ENCODE results near the gene TMEM175.

The TMEM175 gene

DNA sequence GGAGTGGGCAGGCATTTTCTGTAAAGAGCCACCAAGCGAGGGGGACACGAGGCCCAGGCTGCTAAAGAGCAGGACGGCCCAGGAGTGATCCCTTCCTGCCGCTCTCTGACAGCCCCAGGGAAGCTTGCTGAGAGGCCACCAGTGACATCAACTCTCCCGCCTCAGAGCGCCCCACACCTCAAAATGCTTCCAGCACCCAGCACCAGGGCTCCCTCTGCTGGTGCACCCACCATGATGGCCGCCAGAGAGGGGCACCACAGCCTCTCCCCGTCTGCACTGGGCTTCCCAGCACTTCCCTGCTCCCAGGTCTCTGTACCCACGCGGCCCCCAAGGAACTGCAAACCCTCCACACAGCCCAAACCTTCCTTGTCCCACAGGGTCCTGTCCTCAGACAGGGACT lies 40.5 kb upstream of the TMEM175 start:
- CTCF ChIA-PET, result interaction anchor here (1.7 kb wide), 1 partner anchor 150 kb away, joined by 5 read pairs; no protein-coding TSS in a partner anchor
- peak; percentile 21 for DNase-seq (ENCODE audit: extremely low spot score)
- POLR2A ChIA-PET, result no interaction called here
- TF ChIP-seq SP1 (IDR thresholded peaks at IDR 0.05) (no peak), ARNT (IDR thresholded peaks at IDR 0.05) (no peak), LEF1 (IDR thresholded peaks at IDR 0.05; ENCODE audit: borderline replicate concordance) (no peak), ELF4 (IDR thresholded peaks at IDR 0.05) (no peak), HDGF (IDR thresholded peaks at IDR 0.05; ENCODE audit: borderline replicate concordance) (no peak), FOXM1 (IDR thresholded peaks at IDR 0.05; ENCODE audit: borderline replicate concordance) (no peak), ZNF384 (IDR thresholded peaks at IDR 0.05) (no peak), NFRKB (IDR thresholded peaks at IDR 0.05) (no peak), BHLHE40 (IDR thresholded peaks at IDR 0.05; ENCODE audit: borderline replicate concordance) (no peak)
- TF ChIP-seq, protein P1, sequence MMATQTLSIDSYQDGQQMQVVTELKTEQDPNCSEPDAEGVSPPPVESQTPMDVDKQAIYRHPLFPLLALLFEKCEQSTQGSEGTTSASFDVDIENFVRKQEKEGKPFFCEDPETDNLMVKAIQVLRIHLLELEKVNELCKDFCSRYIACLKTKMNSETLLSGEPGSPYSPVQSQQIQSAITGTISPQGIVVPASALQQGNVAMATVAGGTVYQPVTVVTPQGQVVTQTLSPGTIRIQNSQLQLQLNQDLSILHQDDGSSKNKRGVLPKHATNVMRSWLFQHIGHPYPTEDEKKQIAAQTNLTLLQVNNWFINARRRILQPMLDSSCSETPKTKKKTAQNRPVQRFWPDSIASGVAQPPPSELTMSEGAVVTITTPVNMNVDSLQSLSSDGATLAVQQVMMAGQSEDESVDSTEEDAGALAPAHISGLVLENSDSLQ (IDR thresholded peaks at IDR 0.05), result no peak

DNA sequence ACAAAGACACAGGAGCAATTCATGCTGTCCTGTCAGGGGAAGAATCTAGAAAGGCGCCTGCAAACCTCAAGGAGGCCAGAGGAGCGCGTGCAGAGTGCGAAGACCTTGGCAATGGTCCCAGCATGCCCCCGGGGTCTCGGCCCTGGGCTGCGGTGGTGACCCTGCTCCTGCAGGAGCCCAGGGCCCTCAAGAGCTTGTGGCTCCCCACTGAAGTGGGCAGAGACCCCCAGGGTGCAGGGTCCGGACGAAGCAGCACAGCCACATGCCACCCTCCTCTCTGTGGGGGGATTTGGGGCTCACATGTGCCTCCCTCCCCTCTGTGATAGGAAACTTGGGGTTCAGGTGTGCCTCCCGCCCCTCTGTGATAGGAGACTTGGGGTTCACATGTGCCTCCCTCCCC lies 39.5 kb upstream of the TMEM175 start:
- no peak for DNase-seq (ENCODE audit: extremely low spot score)
- CTCF ChIA-PET, result no interaction called here
- no peak for TF ChIP-seq NFRKB (IDR thresholded peaks at IDR 0.05)
- TF ChIP-seq BHLHE40 (IDR thresholded peaks at IDR 0.05; ENCODE audit: borderline replicate concordance), result no peak
- POLR2A ChIA-PET, result no interaction called here

DNA sequence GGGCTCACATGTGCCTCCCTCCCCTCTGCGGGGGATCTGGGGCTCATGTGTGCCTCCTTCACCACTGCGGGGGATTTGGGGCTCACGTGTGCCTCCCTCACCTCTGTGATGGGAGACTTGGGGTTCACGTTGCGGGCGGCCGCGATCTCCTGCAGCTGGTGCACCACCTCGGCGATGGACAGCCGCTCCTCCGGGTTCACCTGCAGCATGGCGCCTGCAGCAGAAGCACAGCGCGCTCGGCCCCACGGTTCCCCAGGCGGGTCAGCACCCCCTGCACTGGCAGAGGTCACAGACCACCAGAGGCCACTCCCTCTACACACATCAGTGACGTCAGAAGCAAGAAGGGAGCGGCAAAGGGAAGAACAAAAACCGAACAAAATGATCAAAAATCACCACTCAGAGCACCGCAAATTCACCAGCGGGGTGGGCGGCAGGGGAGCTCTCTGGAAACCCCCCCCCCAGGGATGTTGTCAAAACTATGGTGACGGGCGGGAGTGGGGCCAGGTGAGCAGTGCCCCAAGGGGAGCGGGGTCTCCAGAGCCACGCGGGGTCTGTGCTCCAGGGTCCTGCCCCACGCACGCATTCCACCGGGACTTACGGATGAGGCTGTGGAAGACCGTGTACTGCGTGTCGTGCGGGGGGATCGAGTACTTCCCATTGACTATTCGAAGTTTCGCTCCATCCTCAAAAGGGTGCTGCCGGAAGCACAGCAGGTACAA lies 38.8 kb upstream of the TMEM175 start:
- ChIA-PET POLR2A (no interaction called here), CTCF (no interaction called here)
- no peak for DNase-seq (ENCODE audit: extremely low spot score)
- TF ChIP-seq BHLHE40 (IDR thresholded peaks at IDR 0.05; ENCODE audit: borderline replicate concordance), result no peak
- TF ChIP-seq SUZ12 (IDR thresholded peaks at IDR 0.05), result no peak
- no peak for TF ChIP-seq HDGF (IDR thresholded peaks at IDR 0.05; ENCODE audit: borderline replicate concordance)
- no peak for TF ChIP-seq FOXM1 (IDR thresholded peaks at IDR 0.05; ENCODE audit: borderline replicate concordance)
- TF ChIP-seq SP1 (IDR thresholded peaks at IDR 0.05), result no peak
- TF ChIP-seq FOXA1 (IDR thresholded peaks at IDR 0.05), result no peak
- no peak for TF ChIP-seq ARNT (IDR thresholded peaks at IDR 0.05)

DNA sequence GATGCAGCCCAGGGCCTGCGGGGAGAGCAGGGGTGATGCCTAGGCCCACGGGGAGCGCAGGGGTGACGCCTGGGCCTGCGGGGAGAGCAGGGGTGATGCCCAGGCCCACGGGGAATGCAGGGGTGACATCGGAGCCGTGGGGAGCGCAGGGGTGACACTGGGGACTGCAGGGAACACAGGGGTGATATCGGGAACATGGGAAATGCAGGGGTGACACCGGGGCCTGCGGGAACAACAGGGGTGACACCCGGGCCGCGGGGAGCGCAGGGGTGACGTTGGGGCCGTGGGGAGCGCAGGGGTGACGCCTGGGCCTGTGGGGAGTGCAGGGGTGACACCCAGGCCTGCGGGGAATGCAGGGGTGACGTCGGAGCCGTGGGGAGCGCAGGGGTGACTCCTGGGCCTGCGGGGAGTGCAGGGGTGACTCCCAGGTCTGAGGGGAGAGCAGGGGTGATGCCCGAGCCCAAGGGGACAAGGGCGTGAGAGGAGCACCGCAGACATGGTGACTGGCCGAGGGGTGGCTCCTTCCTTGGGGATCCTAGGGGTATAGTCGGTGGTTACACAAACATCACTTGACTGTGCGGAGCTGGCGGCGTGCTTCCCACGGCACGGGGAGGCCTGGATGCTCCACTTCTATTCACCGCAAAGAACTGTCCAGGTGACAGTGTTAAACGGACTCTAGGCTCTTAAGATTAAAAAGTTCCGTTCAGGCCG lies 38.1 kb upstream of the TMEM175 start:
- ChIA-PET POLR2A (no interaction called here), CTCF (no interaction called here)
- DNase-seq (ENCODE audit: extremely low spot score), result no peak
- TF ChIP-seq SUZ12 (IDR thresholded peaks at IDR 0.05) (no peak), CTBP1 (IDR thresholded peaks at IDR 0.05; ENCODE audit: borderline replicate concordance) (no peak)

DNA sequence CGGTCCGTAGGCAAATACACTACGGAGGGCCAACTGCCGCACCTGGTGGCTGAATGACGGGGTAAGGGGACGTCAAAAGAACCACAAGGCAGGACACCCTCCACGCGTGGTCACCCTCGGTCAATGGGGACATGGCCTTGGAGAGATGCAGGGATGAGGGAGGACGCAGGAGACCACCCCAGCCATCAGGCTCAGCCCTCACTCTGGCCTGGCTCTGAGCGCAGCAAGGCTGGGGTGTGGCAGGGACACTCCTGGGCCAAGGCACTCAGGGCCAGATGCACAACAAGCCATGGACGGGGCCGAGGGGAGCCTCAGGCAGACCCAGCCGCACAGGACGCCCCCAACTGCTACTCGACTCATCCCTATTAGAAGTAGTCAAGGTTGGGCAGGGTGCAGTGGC lies 36.7 kb upstream of the TMEM175 start:
- no peak for DNase-seq (ENCODE audit: extremely low spot score)
- ChIA-PET POLR2A (interaction anchor here (2.0 kb wide), 1 partner anchor 91 kb away, joined by 4 read pairs; the partner anchor contains the start of gene IDUA), CTCF (no interaction called here)
- TF ChIP-seq ZNF384 (IDR thresholded peaks at IDR 0.05), result no peak
- TF ChIP-seq NFRKB (IDR thresholded peaks at IDR 0.05), result no peak
- TF ChIP-seq FOXA1 (IDR thresholded peaks at IDR 0.05), result no peak
- no peak for TF ChIP-seq SUZ12 (IDR thresholded peaks at IDR 0.05)
- no peak for TF ChIP-seq CTBP1 (IDR thresholded peaks at IDR 0.05; ENCODE audit: borderline replicate concordance)
- TF ChIP-seq LEF1 (IDR thresholded peaks at IDR 0.05; ENCODE audit: borderline replicate concordance), result no peak
- no peak for TF ChIP-seq ARNT (IDR thresholded peaks at IDR 0.05)
- TF ChIP-seq L3MBTL2 (conservative IDR thresholded peaks at IDR 0.05), result no peak
- TF ChIP-seq FOXK2 (IDR thresholded peaks at IDR 0.05), result no peak
- TF ChIP-seq HDGF (IDR thresholded peaks at IDR 0.05; ENCODE audit: borderline replicate concordance), result no peak
- TF ChIP-seq SP1 (IDR thresholded peaks at IDR 0.05), result no peak
- TF ChIP-seq FOXM1 (IDR thresholded peaks at IDR 0.05; ENCODE audit: borderline replicate concordance), result no peak
- TF ChIP-seq ELF4 (IDR thresholded peaks at IDR 0.05), result no peak

DNA sequence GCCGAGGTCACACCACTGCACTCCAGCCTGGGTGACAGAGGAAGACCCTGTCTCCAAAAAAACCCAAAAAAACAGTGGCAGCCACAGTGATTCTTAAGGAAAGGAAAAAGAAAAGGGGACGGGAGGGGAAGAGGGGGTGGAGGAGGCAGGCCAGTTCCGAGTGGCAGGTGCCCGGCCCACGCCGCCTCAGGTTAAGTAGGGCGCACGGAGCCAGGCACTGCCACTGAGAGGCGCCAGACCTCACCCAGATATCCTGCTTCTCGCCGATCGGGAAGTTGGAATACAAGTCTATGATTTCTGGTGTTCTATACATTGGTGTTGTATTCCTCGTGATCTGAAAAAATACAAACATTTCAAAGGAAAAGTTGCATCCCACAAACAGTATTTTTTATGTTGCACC lies 36.0 kb upstream of the TMEM175 start:
- TF ChIP-seq HDGF (IDR thresholded peaks at IDR 0.05; ENCODE audit: borderline replicate concordance), result no peak
- no peak for TF ChIP-seq TARDBP (IDR thresholded peaks at IDR 0.05)
- no peak for TF ChIP-seq FOXA1 (IDR thresholded peaks at IDR 0.05)
- TF ChIP-seq ZNF384 (IDR thresholded peaks at IDR 0.05), result no peak
- no peak for TF ChIP-seq SP1 (IDR thresholded peaks at IDR 0.05)
- TF ChIP-seq NFRKB (IDR thresholded peaks at IDR 0.05), result no peak
- no peak for TF ChIP-seq FOXM1 (IDR thresholded peaks at IDR 0.05; ENCODE audit: borderline replicate concordance)
- TF ChIP-seq SUZ12 (IDR thresholded peaks at IDR 0.05), result no peak
- TF ChIP-seq BHLHE40 (IDR thresholded peaks at IDR 0.05; ENCODE audit: borderline replicate concordance), result no peak
- no peak for TF ChIP-seq L3MBTL2 (conservative IDR thresholded peaks at IDR 0.05)
- CTCF ChIA-PET, result interaction anchor here (1.2 kb wide), 1 partner anchor 30 kb away, joined by 3 read pairs; no protein-coding TSS in a partner anchor
- POLR2A ChIA-PET, result interaction anchor here (2.0 kb wide), 1 partner anchor 91 kb away, joined by 4 read pairs; the partner anchor contains the start of gene IDUA
- DNase-seq (ENCODE audit: extremely low spot score), result no peak

DNA sequence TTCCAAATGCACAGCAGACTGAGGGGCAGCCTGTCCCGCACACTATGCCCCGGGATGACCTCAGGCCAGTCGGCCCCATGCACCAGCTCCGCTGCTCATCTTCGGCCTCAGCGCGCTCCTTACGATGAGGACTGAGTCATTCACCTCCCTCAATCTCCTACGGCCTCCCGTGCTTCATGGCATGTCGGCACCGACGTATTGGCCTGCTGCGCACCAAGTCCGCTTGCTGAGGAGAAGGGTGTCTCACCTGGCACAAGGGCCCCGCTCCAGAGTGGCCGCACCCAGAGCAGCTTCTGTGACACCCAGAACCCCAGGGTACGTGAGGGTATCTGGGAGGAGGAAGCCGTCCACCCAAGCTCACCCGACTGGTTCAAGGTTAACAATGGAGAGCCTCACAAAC lies 35.6 kb upstream of the TMEM175 start:
- POLR2A ChIA-PET, result interaction anchor here (2.0 to 2.4 kb wide), 2 partner anchors 35 to 90 kb away, joined by 4 to 10 read pairs; partner anchors contain the start of genes GAK, IDUA and TMEM175

More for the DNA sequence above, 35.6 kb upstream of the TMEM175 start:
- no peak for DNase-seq (ENCODE audit: extremely low spot score)
- no peak for TF ChIP-seq L3MBTL2 (conservative IDR thresholded peaks at IDR 0.05)
- TF ChIP-seq, protein P1 (IDR thresholded peaks at IDR 0.05), result no peak
- no peak for TF ChIP-seq ZNF384 (IDR thresholded peaks at IDR 0.05)
- TF ChIP-seq NFRKB (IDR thresholded peaks at IDR 0.05), result no peak
- TF ChIP-seq LEF1 (IDR thresholded peaks at IDR 0.05; ENCODE audit: borderline replicate concordance), result no peak
- TF ChIP-seq HDGF (IDR thresholded peaks at IDR 0.05; ENCODE audit: borderline replicate concordance), result no peak
- no peak for TF ChIP-seq FOXM1 (IDR thresholded peaks at IDR 0.05; ENCODE audit: borderline replicate concordance)
- TF ChIP-seq SP1 (IDR thresholded peaks at IDR 0.05), result no peak
- TF ChIP-seq TARDBP (IDR thresholded peaks at IDR 0.05), result no peak
- no peak for TF ChIP-seq ELF4 (IDR thresholded peaks at IDR 0.05)
- TF ChIP-seq BHLHE40 (IDR thresholded peaks at IDR 0.05; ENCODE audit: borderline replicate concordance), result no peak
- TF ChIP-seq FOXA1 (IDR thresholded peaks at IDR 0.05), result no peak
- no peak for TF ChIP-seq FOXK2 (IDR thresholded peaks at IDR 0.05)
- no peak for TF ChIP-seq CTBP1 (IDR thresholded peaks at IDR 0.05; ENCODE audit: borderline replicate concordance)
- CTCF ChIA-PET, result interaction anchor here (1.2 kb wide), 1 partner anchor 30 kb away, joined by 3 read pairs; no protein-coding TSS in a partner anchor

Data from HEK293T (cell line).